Measurements from ENCODE around the gene ITGA3.

DNA sequence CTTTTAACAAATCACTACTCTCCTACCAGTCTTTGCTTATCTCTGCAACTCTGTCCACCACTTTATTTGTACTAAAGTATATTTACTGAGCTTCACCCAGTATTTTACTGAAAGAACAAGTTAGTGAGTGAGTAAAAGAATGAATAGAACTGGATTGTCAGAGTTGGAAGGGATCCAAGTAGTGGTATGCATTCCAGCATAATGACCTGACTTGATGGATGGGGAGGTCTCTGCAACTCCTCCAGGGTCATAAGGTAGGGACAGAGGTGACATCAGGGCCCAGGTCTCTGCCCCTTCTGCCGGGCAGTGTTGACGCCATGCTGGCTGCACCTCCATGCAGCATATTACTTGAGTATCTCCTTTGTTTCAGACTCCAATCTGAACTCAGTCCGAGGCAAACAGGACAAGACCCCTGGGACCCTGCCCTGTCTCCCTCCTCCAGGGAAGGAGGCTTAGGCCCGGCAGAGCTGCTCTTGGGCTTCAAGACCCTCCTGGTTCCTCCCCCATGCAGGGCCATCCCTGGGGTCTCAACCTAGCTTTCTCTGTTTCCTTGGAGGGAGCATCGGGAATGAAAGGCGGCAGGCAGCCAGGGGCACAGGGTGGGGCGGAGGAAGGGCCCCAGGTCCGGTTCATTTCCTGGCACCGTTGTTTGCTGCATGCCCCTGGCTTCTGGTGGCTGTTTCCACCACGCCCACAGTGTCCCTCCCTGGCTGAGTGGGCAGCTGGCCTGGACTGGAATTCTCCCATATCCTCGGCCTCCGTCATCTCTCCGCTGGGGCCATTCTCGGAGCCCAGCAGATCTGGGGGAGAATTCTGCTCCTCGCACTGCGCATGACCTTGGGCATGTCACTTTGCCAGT, 12.4 kb upstream of the ITGA3 start:
- TF ChIP-seq, protein P1, sequence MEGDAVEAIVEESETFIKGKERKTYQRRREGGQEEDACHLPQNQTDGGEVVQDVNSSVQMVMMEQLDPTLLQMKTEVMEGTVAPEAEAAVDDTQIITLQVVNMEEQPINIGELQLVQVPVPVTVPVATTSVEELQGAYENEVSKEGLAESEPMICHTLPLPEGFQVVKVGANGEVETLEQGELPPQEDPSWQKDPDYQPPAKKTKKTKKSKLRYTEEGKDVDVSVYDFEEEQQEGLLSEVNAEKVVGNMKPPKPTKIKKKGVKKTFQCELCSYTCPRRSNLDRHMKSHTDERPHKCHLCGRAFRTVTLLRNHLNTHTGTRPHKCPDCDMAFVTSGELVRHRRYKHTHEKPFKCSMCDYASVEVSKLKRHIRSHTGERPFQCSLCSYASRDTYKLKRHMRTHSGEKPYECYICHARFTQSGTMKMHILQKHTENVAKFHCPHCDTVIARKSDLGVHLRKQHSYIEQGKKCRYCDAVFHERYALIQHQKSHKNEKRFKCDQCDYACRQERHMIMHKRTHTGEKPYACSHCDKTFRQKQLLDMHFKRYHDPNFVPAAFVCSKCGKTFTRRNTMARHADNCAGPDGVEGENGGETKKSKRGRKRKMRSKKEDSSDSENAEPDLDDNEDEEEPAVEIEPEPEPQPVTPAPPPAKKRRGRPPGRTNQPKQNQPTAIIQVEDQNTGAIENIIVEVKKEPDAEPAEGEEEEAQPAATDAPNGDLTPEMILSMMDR (IDR thresholded peaks at IDR 0.05; ENCODE audit: borderline replicate concordance, extremely low read depth, low read length, poor library complexity, severe bottlenecking): no peak
- TF ChIP-seq EZH2 (IDR thresholded peaks at IDR 0.05; ENCODE audit: borderline replicate concordance, low read depth, low read length, severe bottlenecking): no peak

Data from DND-41 (cell line).